OCI-LY3 (cell line): ENCODE measurements around the gene KPNB1.

Experiments used
- EZH2phosphoT487 ChIP-seq: fragments of 200-600 bp; shearing (Covaris generic); IDR thresholded peaks from 2 replicates; pipeline ENCODE4 v1.6.1; 2018; ENCODE audit warnings: antibody characterized with exemption, mixed run types, low read depth
- TF ChIP-seq, protein P1 (sequence below): fragments of 200-600, 300-600 bp; sonication (generic); IDR thresholded peaks from 2 replicates; pipeline ENCODE4 v1.5.1; 2014; ENCODE audit warnings: antibody characterized with exemption, low read length, low read depth

DNA sequence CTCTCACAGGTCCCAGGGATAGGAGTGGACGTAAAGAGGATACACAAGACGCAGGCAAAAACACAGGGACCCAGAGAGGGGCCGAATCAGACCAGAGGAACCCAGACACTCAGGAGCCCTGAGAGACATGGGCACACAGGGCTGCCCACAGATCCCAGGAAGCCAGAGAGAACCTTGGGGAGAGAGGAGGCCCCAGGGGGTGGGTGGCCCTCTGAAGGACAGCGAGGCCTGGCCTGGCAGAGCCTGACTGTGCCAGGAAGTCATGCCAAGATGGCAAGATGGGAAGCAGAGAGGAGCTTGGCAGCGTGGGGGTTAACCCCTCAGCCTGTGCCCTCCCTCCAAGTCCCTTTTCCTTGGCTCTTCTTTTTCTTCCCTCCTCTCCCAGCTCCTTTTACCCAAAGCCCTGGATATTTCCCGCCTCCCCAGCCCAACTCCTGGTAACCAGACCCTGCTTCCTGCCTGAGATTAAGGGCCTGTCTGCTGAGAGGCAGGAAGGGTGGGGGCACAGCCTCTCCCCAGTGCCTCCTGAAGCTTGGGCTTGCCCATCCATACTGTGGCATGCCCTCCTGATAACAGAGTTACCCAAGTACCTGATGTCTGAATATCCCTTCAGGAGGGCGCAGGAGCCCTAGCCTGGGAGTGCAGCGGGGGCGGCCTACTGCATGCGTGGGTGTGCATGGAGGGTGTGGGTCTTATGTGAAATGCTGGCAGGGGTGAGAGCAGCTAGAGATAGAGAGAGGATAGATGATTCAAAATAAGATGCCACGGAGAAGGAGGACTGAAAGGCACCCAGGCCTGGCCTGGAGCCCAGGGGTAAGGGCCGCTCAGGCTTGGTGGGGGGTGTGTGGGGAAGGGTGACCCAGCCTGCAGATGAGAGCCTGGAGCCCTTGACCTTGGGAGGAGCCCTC, 77.3 kb downstream of the KPNB1 start:
- TF ChIP-seq, protein P1, sequence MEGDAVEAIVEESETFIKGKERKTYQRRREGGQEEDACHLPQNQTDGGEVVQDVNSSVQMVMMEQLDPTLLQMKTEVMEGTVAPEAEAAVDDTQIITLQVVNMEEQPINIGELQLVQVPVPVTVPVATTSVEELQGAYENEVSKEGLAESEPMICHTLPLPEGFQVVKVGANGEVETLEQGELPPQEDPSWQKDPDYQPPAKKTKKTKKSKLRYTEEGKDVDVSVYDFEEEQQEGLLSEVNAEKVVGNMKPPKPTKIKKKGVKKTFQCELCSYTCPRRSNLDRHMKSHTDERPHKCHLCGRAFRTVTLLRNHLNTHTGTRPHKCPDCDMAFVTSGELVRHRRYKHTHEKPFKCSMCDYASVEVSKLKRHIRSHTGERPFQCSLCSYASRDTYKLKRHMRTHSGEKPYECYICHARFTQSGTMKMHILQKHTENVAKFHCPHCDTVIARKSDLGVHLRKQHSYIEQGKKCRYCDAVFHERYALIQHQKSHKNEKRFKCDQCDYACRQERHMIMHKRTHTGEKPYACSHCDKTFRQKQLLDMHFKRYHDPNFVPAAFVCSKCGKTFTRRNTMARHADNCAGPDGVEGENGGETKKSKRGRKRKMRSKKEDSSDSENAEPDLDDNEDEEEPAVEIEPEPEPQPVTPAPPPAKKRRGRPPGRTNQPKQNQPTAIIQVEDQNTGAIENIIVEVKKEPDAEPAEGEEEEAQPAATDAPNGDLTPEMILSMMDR, result no peak
- no peak for TF ChIP-seq EZH2phosphoT487
